Neural cell (in vitro differentiated cells): ENCODE results near the gene RUNX1. TPM values are rescaled to one million over a fixed set of nuclear protein-coding genes. Genes with fewer than 3 reads are reported as not detected.

Experiments
- H2AFZ ChIP-seq: fragments of 200-600, 300-800 bp; sonication (generic), shearing (Covaris generic); 2 replicates; pipeline ENCODE4 v1.6.0; 2014; ENCODE audit warnings: low read depth, mild to moderate bottlenecking, antibody characterized with exemption, low read length, moderate library complexity
- H3F3A ChIP-seq: fragments of 200-600 bp; shearing (Covaris generic); 2 replicates; pipeline ENCODE4 v1.6.1; 2016; ENCODE audit warnings: mild to moderate bottlenecking, moderate library complexity, mixed read lengths, antibody characterized with exemption, low read length; ENCODE audit not compliant: insufficient read depth, poor library complexity, severe bottlenecking
- H3K27ac ChIP-seq: fragments of 200-600, 300-800 bp; sonication (generic), shearing (Covaris generic); 2 replicates; pipeline ENCODE4 v1.5.1; 2014; ENCODE audit warnings: mild to moderate bottlenecking, low read length, moderate library complexity
- H3K27me3 ChIP-seq: fragments of 300-800, 200-600 bp; sonication (generic), shearing (Covaris generic); 2 replicates; pipeline ENCODE4 v1.6.0; 2014; ENCODE audit warnings: mild to moderate bottlenecking, low read depth, low read length, moderate library complexity; ENCODE audit not compliant: insufficient read depth
- H3K36me3 ChIP-seq: fragments of 300-800, 200-600 bp; sonication (generic), shearing (Covaris generic); 2 replicates; pipeline ENCODE4 v1.5.1; 2014; ENCODE audit warnings: mild to moderate bottlenecking, antibody characterized with exemption, low read length, moderate library complexity; ENCODE audit not compliant: insufficient read depth
- H3K4me2 ChIP-seq: fragments of 300-800, 200-600 bp; sonication (generic), shearing (Covaris generic); 2 replicates; pipeline ENCODE4 v1.6.0; 2014; ENCODE audit warnings: mild to moderate bottlenecking, low read length
- H3K4me3 ChIP-seq: fragments of 300-800, 200-600 bp; sonication (generic), shearing (Covaris generic); 2 replicates; pipeline ENCODE4 v1.5.1; 2014; ENCODE audit warnings: mild to moderate bottlenecking, low read length, moderate library complexity
- H3K79me2 ChIP-seq: fragments of 200-600 bp; shearing (Covaris generic); replicated peaks from 2 replicates; pipeline ENCODE4 v1.6.0; 2014; ENCODE audit warnings: mild to moderate bottlenecking, low read length, moderate library complexity; ENCODE audit not compliant: insufficient read depth
- H3K9ac ChIP-seq: fragments of 300-800, 200-600 bp; sonication (generic), shearing (Covaris generic); 2 replicates; pipeline ENCODE4 v1.6.1; 2016; ENCODE audit warnings: mild to moderate bottlenecking, low read length, mixed read lengths
- H3K9me2 ChIP-seq: fragments of 200-600 bp; shearing (Covaris generic); 2 replicates; pipeline ENCODE4 v1.6.1; 2016; ENCODE audit warnings: mild to moderate bottlenecking, low read length, mixed read lengths; ENCODE audit not compliant: insufficient read depth
- H3K9me3 ChIP-seq: fragments of 200-600, 300-800 bp; sonication (generic), shearing (Covaris generic); 2 replicates; pipeline ENCODE4 v1.6.1; 2016; ENCODE audit warnings: mild to moderate bottlenecking, mixed run types, low read length, moderate library complexity, mixed read lengths
- H4K20me1 ChIP-seq: fragments of 200-600 bp; shearing (Covaris generic); 2 replicates; pipeline ENCODE4 v1.6.1; 2016; ENCODE audit warnings: mild to moderate bottlenecking, mixed run types; ENCODE audit not compliant: insufficient read depth
- EP300 ChIP-seq: fragments of 450-650 bp; conservative IDR thresholded peaks from 2 replicates; pipeline ENCODE4 v1.6.1; 2014; ENCODE audit warnings: antibody characterized with exemption, mild to moderate bottlenecking, moderate library complexity; ENCODE audit not compliant: poor library complexity, severe bottlenecking
- MXI1 ChIP-seq: fragments of 450-650 bp; conservative IDR thresholded peaks from 2 replicates; pipeline ENCODE4 v1.6.1; 2014; ENCODE audit warnings: antibody characterized with exemption, mild to moderate bottlenecking; ENCODE audit not compliant: poor library complexity, severe bottlenecking
- POLR2AphosphoS5 ChIP-seq: IDR thresholded peaks from 2 replicates; pipeline ENCODE4 v1.6.1; 2012
- RAD21 ChIP-seq: fragments of 450-650 bp; conservative IDR thresholded peaks from 2 replicates; pipeline ENCODE4 v1.6.1; 2014; ENCODE audit warnings: antibody characterized with exemption, mild to moderate bottlenecking, moderate library complexity
- REST ChIP-seq: IDR thresholded peaks from 2 replicates; pipeline ENCODE4 v1.6.1; 2012; ENCODE audit warnings: borderline replicate concordance
- TAF1 ChIP-seq: IDR thresholded peaks from 2 replicates; pipeline ENCODE4 v1.6.1; 2012; ENCODE audit warnings: low read depth
- polyA plus RNA-seq: library from polyadenylated mRNA; depleted of rRNA; stranded (reverse); fragments of >200 nt; gene quantifications from 2 replicates; pipeline ENCODE4 v1.2.3, GENCODE V29; 2014
- TF ChIP-seq, protein P1 (sequence below): fragments of 450-650 bp; IDR thresholded peaks from 2 replicates; pipeline ENCODE4 v1.5.1; 2014; ENCODE audit warnings: antibody characterized with exemption, mild to moderate bottlenecking, moderate library complexity; ENCODE audit not compliant: poor library complexity, severe bottlenecking

Gene RUNX1
- polyA plus RNA-seq, 1 donor from 2014 or later, result not detected

DNA sequence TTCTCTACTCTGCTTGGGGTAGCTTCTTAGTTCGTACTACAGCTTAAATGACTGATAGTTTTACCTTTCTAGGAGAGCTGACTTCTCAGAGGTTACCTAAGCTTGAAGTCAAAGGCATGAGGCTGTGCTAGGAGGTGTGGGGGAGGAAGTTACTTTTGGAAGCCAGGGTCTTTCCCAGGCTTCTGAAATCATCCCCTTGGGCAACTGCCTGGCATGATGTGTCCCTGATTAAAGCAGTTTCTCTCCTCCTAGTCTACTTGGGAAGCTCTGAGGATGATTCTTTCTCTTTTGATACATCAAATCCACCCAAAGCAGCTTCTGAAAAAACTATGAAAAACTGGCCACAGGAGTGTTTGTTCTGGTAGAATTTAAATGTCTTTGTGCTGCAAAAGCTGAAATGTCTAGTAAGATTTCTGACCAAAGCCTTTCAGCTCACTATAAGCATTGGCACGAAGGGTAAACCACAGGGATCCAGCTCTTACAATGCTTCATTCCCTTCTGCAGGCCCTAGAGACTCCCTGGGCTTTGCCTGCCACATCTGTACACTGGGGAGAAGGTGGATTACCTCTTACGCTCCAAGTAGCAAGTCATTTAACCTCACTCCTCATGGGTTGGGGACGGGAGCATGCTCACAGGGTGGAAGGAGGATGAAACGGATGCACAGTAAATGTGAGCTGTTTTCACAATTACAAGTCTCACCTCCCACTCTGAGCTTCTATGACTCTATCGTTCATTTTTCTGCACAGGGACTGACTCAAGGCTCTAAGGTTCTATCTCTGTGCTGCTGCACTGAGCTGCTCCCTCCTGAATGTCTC is 59.6 kb downstream of the RUNX1 start:
- no peaks in the 10 kb centered on the region for H3K9me3 ChIP-seq

DNA sequence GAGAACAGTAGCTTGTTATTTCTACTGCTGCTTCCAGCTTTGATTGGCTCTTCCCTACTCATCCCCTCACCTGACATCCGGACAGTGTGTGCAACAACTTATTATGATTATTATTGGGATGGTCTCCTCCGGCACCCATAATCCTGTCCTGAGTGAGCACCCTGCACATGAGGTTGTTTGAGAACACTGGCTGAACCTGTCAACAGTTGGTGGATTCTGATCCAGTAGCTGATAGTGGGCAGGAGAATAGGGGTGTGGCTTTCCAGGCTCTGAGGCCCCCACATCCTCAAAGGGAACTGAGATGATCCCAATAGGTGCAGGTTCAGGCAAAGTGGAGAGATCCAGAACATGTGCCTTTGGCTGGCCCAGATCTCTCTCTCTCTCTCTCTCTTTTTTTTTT is 60.5 kb downstream of the RUNX1 start:
- Histone ChIP-seq H4K20me1 (no peaks in the 10 kb centered on the region), H3K4me2 (no peak overlapping the region)

More for the DNA sequence above, 59.6 kb downstream of the RUNX1 start:
- Histone ChIP-seq H4K20me1 (no peaks in the 10 kb centered on the region), H3K79me2 (no peaks in the 10 kb centered on the region), H3K4me3 (no peak overlapping the region), H3K36me3 (no peaks in the 10 kb centered on the region), H3F3A (no peaks in the 10 kb centered on the region), H3K27ac (no peak overlapping the region), H3K9me2 (no peaks in the 10 kb centered on the region), H3K4me2 (no peak overlapping the region), H2AFZ (no peak overlapping the region), H3K9ac (no peak overlapping the region), H3K27me3 (no peaks in the 10 kb centered on the region)
- TF ChIP-seq, protein P1, sequence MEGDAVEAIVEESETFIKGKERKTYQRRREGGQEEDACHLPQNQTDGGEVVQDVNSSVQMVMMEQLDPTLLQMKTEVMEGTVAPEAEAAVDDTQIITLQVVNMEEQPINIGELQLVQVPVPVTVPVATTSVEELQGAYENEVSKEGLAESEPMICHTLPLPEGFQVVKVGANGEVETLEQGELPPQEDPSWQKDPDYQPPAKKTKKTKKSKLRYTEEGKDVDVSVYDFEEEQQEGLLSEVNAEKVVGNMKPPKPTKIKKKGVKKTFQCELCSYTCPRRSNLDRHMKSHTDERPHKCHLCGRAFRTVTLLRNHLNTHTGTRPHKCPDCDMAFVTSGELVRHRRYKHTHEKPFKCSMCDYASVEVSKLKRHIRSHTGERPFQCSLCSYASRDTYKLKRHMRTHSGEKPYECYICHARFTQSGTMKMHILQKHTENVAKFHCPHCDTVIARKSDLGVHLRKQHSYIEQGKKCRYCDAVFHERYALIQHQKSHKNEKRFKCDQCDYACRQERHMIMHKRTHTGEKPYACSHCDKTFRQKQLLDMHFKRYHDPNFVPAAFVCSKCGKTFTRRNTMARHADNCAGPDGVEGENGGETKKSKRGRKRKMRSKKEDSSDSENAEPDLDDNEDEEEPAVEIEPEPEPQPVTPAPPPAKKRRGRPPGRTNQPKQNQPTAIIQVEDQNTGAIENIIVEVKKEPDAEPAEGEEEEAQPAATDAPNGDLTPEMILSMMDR, result no peak
- TF ChIP-seq TAF1 (no peak), REST (no peak)

More for the DNA sequence above, 60.5 kb downstream of the RUNX1 start:
- H3K9ac ChIP-seq, result no peak overlapping the region
- no peaks in the 10 kb centered on the region for H3K79me2 ChIP-seq
- no peak overlapping the region for H2AFZ ChIP-seq
- H3K9me2 ChIP-seq, result no peaks in the 10 kb centered on the region
- H3F3A ChIP-seq, result no peaks in the 10 kb centered on the region
- no peak overlapping the region for H3K27ac ChIP-seq
- no peak for TF ChIP-seq RAD21
- TF ChIP-seq MXI1, result no peak
- TF ChIP-seq, protein P1, result no peak
- TF ChIP-seq EP300, result no peak
- TF ChIP-seq POLR2AphosphoS5, result no peak
- TF ChIP-seq REST, result no peak
- no peak for TF ChIP-seq TAF1
- no peaks in the 10 kb centered on the region for H3K27me3 ChIP-seq
- H3K36me3 ChIP-seq, result no peaks in the 10 kb centered on the region
- no peaks in the 10 kb centered on the region for H3K9me3 ChIP-seq
- no peak overlapping the region for H3K4me3 ChIP-seq
